H9 (cell line): ENCODE data around the gene SH3PXD2B. TPM values are rescaled to one million over a fixed set of nuclear protein-coding genes. Genes with fewer than 3 reads are reported as not detected.

ENCODE experiments used
- DNase-seq: peaks from one replicate; pipeline ENCODE4 v3.0.0-alpha.2; 2017
- H2AFZ ChIP-seq: one replicate; pipeline ENCODE4 v1.6.1; 2013; ENCODE audit warnings: mild to moderate bottlenecking, low read length, control low read depth, moderate library complexity
- H2AK5ac ChIP-seq: 2 replicates; pipeline ENCODE4 v1.6.1; 2013; ENCODE audit warnings: low read length, control low read depth, mixed read lengths; ENCODE audit not compliant: insufficient read length
- H2BK120ac ChIP-seq: one replicate; pipeline ENCODE4 v1.6.1; 2013; ENCODE audit warnings: low read depth, mild to moderate bottlenecking, low read length, control low read depth, inconsistent platforms; ENCODE audit not compliant: poor library complexity, severe bottlenecking
- H2BK12ac ChIP-seq: 2 replicates; pipeline ENCODE4 v1.6.1; 2013; ENCODE audit warnings: low read length, control low read depth, mixed read lengths, low read depth; ENCODE audit not compliant: insufficient read length
- H2BK15ac ChIP-seq: 2 replicates; pipeline ENCODE4 v1.6.1; 2013; ENCODE audit warnings: low read depth, low read length, control low read depth
- H2BK20ac ChIP-seq: one replicate; pipeline ENCODE4 v1.6.1; 2013; ENCODE audit warnings: low read depth, mild to moderate bottlenecking, low read length, control low read depth, inconsistent platforms; ENCODE audit not compliant: poor library complexity, severe bottlenecking
- H2BK5ac ChIP-seq: 2 replicates; pipeline ENCODE4 v1.6.1; 2013; ENCODE audit warnings: low read length, control low read depth, mixed read lengths; ENCODE audit not compliant: insufficient read length
- H3K14ac ChIP-seq: 2 replicates; pipeline ENCODE4 v1.6.1; 2013; ENCODE audit warnings: low read length, control low read depth; ENCODE audit not compliant: insufficient read depth
- H3K18ac ChIP-seq: 2 replicates; pipeline ENCODE4 v1.6.1; 2013; ENCODE audit warnings: low read depth, mild to moderate bottlenecking, mixed read lengths, low read length, control low read depth; ENCODE audit not compliant: insufficient read length
- H3K23ac ChIP-seq: 2 replicates; pipeline ENCODE4 v1.6.1; 2013; ENCODE audit warnings: low read length, control low read depth, mixed read lengths, low read depth; ENCODE audit not compliant: insufficient read length
- H3K23me2 ChIP-seq: 2 replicates; pipeline ENCODE4 v1.6.1; 2013; ENCODE audit warnings: low read depth, mild to moderate bottlenecking, mixed read lengths, low read length, control low read depth; ENCODE audit not compliant: insufficient read length, poor library complexity, severe bottlenecking
- H3K27ac ChIP-seq: 2 replicates; pipeline ENCODE4 v1.5.1; 2013; ENCODE audit warnings: low read length, control low read depth, mixed read lengths, low read depth; ENCODE audit not compliant: insufficient read length
- H3K27me3 ChIP-seq: 2 replicates; pipeline ENCODE4 v1.6.1; 2013; ENCODE audit warnings: low read length, control low read depth, inconsistent platforms; ENCODE audit not compliant: insufficient read depth
- H3K4ac ChIP-seq: 2 replicates; pipeline ENCODE4 v1.6.1; 2013; ENCODE audit warnings: low read depth, mild to moderate bottlenecking, control low read depth, inconsistent platforms, low read length, moderate library complexity
- H3K4me1 ChIP-seq: 2 replicates; pipeline ENCODE4 v1.6.1; 2013; ENCODE audit warnings: low read length, control low read depth, inconsistent platforms; ENCODE audit not compliant: insufficient read depth
- H3K4me2 ChIP-seq: 2 replicates; pipeline ENCODE4 v1.6.1; 2013; ENCODE audit warnings: low read length, control low read depth, mixed read lengths; ENCODE audit not compliant: insufficient read length, insufficient read depth
- H3K56ac ChIP-seq: 2 replicates; pipeline ENCODE4 v1.6.1; 2013; ENCODE audit warnings: low read depth, mild to moderate bottlenecking, mixed read lengths, low read length, control low read depth; ENCODE audit not compliant: insufficient read length
- H3K79me1 ChIP-seq: 2 replicates; pipeline ENCODE4 v1.6.1; 2013; ENCODE audit warnings: low read depth, mild to moderate bottlenecking, moderate library complexity, low read length, control low read depth, inconsistent platforms; ENCODE audit not compliant: insufficient read depth, poor library complexity, severe bottlenecking
- H3K79me2 ChIP-seq: 2 replicates; pipeline ENCODE4 v1.6.1; 2013; ENCODE audit warnings: low read length, control low read depth, inconsistent platforms; ENCODE audit not compliant: insufficient read depth
- H3K9ac ChIP-seq: 2 replicates; pipeline ENCODE4 v1.6.1; 2013; ENCODE audit warnings: low read length, control low read depth, mixed read lengths; ENCODE audit not compliant: insufficient read length; ENCODE audit errors: extremely low read depth
- H3K9me3 ChIP-seq: one replicate; pipeline ENCODE4 v1.6.1; 2013; ENCODE audit warnings: low read depth, low read length, inconsistent platforms; ENCODE audit not compliant: control insufficient read depth
- H3T11ph ChIP-seq: one replicate; pipeline ENCODE4 v1.6.1; 2013; ENCODE audit warnings: mild to moderate bottlenecking, low read length, control low read depth, inconsistent platforms
- H4K20me1 ChIP-seq: one replicate; pipeline ENCODE4 v1.6.1; 2013; ENCODE audit not compliant: control insufficient read depth, insufficient read length, insufficient read depth
- H4K5ac ChIP-seq: 2 replicates; pipeline ENCODE4 v1.6.1; 2013; ENCODE audit warnings: low read depth, mild to moderate bottlenecking, mixed read lengths, low read length, control low read depth; ENCODE audit not compliant: insufficient read length
- H4K8ac ChIP-seq: replicated peaks from 2 replicates; pipeline ENCODE4 v1.6.1; 2013; ENCODE audit warnings: low read length, control low read depth, mixed read lengths, low read depth; ENCODE audit not compliant: insufficient read length
- H4K91ac ChIP-seq: 2 replicates; pipeline ENCODE4 v1.6.1; 2013; ENCODE audit warnings: low read depth, mild to moderate bottlenecking, moderate library complexity, mixed read lengths, low read length, control low read depth; ENCODE audit not compliant: insufficient read length
- H3K27ac Mint-ChIP-seq, 3 experiments: 2 replicates in 2 of 3; 3 replicates in 1 of 3; pipeline ENCODE4 v1.8.0; 2020 to 2021; ENCODE audit warnings: mixed read lengths in 3 of 3, mild to moderate bottlenecking in 1 of 3, moderate library complexity in 1 of 3
- H3K27me3 Mint-ChIP-seq: 2 replicates; pipeline ENCODE4 v1.8.0; 2021; ENCODE audit warnings: low read depth, mild to moderate bottlenecking, moderate library complexity, mixed read lengths
- H3K36me3 Mint-ChIP-seq, 3 experiments: 2 replicates in 2 of 3; 3 replicates in 1 of 3; pipeline ENCODE4 v1.8.0; 2020 to 2021; ENCODE audit warnings: low read depth in 3 of 3, mixed read lengths in 3 of 3; ENCODE audit not compliant: insufficient read depth in 1 of 3
- H3K4me1 Mint-ChIP-seq, 2 experiments: 2 replicates each; pipeline ENCODE4 v1.8.0; 2020; ENCODE audit warnings: mixed read lengths in 2 of 2
- H3K4me3 Mint-ChIP-seq, 2 experiments: 2 replicates in 1 of 2; 3 replicates in 1 of 2; pipeline ENCODE4 v1.8.0; 2020 to 2021; ENCODE audit warnings: mild to moderate bottlenecking in 2 of 2, mixed read lengths in 2 of 2, moderate library complexity in 1 of 2
- H3K9me3 Mint-ChIP-seq, 2 experiments: 2 replicates in 1 of 2; 3 replicates in 1 of 2; pipeline ENCODE4 v1.8.0; 2020; ENCODE audit warnings: mild to moderate bottlenecking in 2 of 2, mixed read lengths in 2 of 2, moderate library complexity in 1 of 2
- WGBS: extraction: QIAGEN DNeasy Blood & Tissue Kit; methylation state at CpG from one replicate; pipeline ENCODE4 v1.1.7; 2013; ENCODE audit warnings: missing lambda C conversion rate, low lambda C conversion rate, mixed read lengths; ENCODE audit not compliant: insufficient read length; ENCODE audit errors: extremely low coverage; 5-methylcytosine and 5-hydroxymethylcytosine counted together
- total RNA-seq: library from RNA; stranded (reverse); gene quantifications from 2 replicates; pipeline ENCODE4 v1.2.1, GENCODE V29; 2021
- TF ChIP-seq, protein P1 (sequence below): fragments of 200-600 bp; sonication (generic); conservative IDR thresholded peaks from 3 replicates; pipeline ENCODE4 v1.8.0; 2021; ENCODE audit warnings: antibody characterized with exemption, mild to moderate bottlenecking

The SH3PXD2B gene
- total RNA-seq, 1 experiment from 2014 or later: 49.0 TPM

DNA sequence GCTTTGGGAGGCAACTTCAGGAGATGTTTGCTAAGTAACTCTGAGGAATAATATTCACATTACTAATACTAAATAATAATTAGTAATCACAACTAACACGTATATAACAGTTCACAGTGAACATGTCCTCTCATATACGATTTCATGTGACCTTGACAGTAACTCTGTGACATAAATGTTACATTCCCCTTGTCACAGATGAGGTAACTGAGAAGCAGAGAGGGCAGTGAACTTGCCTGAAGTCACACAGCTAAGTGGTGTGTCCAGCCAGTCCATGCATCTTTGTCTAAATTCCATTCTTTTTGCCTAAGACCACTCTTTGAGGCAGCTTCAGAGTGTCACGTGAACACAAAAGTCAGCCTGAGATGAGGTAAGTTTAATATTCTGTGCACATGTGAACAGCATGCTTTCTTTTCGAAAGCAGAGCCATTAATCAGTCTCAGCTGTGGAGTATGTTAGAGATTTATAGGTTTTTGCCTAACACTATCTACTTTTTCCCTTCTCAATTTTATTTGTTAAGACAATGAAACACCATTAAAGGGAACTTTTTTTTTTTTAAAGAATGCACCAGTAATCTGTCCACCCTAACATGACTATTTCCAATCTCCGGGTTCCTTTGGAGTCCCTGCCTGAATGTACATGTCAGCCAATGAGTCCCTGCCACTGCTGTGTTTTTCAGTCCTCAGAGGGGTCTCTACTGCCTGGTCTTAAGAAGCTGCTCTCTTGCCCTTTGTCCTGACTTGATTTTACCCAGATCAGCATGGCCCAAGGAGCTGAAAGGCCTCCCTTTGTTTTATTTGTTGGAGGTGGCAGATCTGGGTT is 43.5 kb downstream of the SH3PXD2B start:
- Histone ChIP-seq H3K79me2 (no peaks in the 10 kb centered on the region), H4K8ac (no peak overlapping the region), H2BK20ac (no peak overlapping the region), H3K4me1 (no peaks in the 10 kb centered on the region), H3K27ac (no peak overlapping the region), H3K23ac (no peak overlapping the region), H3K56ac (no peak overlapping the region), H2BK120ac (no peak overlapping the region), H3T11ph (no peak overlapping the region), H3K23me2 (no peaks in the 10 kb centered on the region), H3K27me3 (no peaks in the 10 kb centered on the region), H3K18ac (no peak overlapping the region), H2BK12ac (no peak overlapping the region), H3K4ac (no peak overlapping the region), H3K9ac (no peak overlapping the region), H4K5ac (no peak overlapping the region), H4K91ac (no peak overlapping the region), H2BK5ac (no peak overlapping the region), H2BK15ac (no peak overlapping the region), H3K9me3 (no peaks in the 10 kb centered on the region), H3K79me1 (no peaks in the 10 kb centered on the region), H3K14ac (no peak overlapping the region), H2AFZ (no peak overlapping the region), H2AK5ac (no peak overlapping the region), H4K20me1 (no peaks in the 10 kb centered on the region), H3K4me2 (no peak overlapping the region)
- Mint-ChIP-seq H3K9me3 (no peaks in the 10 kb centered on the region; a peak in 2 of 5 replicates), H3K36me3 (peaks cover 9 to 37% (median 36%) of the 10 kb centered on the region in 3 experiments; a peak in 6 of 7 replicates), H3K27me3 (no peaks in the 10 kb centered on the region), H3K4me1 (peaks cover 0 to 11% of the 10 kb centered on the region in 2 experiments; a peak in 3 of 4 replicates), H3K4me3 (no peak overlapping the region), H3K27ac (0 out of 7 replicates have a peak overlapping the region, but pooled peaks of 1 of the 3 experiments have one; percentile 36)
- TF ChIP-seq, protein P1, sequence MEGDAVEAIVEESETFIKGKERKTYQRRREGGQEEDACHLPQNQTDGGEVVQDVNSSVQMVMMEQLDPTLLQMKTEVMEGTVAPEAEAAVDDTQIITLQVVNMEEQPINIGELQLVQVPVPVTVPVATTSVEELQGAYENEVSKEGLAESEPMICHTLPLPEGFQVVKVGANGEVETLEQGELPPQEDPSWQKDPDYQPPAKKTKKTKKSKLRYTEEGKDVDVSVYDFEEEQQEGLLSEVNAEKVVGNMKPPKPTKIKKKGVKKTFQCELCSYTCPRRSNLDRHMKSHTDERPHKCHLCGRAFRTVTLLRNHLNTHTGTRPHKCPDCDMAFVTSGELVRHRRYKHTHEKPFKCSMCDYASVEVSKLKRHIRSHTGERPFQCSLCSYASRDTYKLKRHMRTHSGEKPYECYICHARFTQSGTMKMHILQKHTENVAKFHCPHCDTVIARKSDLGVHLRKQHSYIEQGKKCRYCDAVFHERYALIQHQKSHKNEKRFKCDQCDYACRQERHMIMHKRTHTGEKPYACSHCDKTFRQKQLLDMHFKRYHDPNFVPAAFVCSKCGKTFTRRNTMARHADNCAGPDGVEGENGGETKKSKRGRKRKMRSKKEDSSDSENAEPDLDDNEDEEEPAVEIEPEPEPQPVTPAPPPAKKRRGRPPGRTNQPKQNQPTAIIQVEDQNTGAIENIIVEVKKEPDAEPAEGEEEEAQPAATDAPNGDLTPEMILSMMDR: no peak
- no CpG with 5 or more reads among the region's 5 CpGs for WGBS
- no peak for DNase-seq
